ENCODE data around the gene PDE4D.

PDE4D gene

DNA sequence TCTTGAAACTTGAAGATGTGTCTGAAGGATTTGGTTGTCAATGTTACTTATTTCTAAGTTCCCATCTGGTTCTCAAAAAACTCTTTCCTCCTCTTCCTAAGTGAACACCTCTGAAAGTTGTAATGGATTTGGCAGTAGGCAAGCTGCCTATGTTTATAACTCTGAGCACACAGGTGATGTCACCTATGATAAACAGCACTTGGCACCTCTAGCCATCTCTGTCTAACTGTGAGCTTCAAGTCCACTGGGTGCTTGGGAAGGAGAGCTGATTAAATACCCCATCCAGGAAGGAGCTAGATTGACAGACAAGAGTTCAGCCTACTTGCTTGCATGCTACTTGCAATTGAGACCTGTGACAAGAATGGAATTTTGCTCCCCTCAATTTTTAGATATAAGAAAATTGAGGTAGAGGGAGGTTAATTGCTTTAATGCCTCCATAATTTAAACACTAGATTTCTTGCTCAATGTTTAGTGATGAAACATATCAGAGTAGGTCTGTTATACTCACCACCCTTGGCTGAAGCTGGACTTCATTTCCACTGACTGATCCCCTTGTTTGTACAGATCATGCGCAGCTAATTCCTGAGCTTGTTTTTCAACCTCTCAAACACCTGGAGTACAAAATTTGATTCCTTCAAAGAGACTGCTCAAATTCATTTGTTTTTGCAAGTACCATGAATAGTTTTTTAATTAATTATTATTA, 49.9 kb downstream of the PDE4D start:
- TF ChIP-seq, protein P1, sequence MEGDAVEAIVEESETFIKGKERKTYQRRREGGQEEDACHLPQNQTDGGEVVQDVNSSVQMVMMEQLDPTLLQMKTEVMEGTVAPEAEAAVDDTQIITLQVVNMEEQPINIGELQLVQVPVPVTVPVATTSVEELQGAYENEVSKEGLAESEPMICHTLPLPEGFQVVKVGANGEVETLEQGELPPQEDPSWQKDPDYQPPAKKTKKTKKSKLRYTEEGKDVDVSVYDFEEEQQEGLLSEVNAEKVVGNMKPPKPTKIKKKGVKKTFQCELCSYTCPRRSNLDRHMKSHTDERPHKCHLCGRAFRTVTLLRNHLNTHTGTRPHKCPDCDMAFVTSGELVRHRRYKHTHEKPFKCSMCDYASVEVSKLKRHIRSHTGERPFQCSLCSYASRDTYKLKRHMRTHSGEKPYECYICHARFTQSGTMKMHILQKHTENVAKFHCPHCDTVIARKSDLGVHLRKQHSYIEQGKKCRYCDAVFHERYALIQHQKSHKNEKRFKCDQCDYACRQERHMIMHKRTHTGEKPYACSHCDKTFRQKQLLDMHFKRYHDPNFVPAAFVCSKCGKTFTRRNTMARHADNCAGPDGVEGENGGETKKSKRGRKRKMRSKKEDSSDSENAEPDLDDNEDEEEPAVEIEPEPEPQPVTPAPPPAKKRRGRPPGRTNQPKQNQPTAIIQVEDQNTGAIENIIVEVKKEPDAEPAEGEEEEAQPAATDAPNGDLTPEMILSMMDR (conservative IDR thresholded peaks at IDR 0.05; ENCODE audit: control insufficient read depth, insufficient read depth, low read depth, low read length), result no peak
- peak; percentile 16 for DNase-seq (ENCODE audit: low read depth)
- H3K4me3 ChIP-seq (ENCODE audit: control insufficient read depth, low read depth, low read length), result no peak overlapping the region

GRCh38 chr5:59842999-59843398, 50.5 kb downstream of the PDE4D start:
- DNase-seq (ENCODE audit: low read depth), result peak; percentile 49
- no peak overlapping the region for H3K4me3 ChIP-seq (ENCODE audit: control insufficient read depth, low read depth, low read length)
- TF ChIP-seq, protein P1 (conservative IDR thresholded peaks at IDR 0.05; ENCODE audit: control insufficient read depth, insufficient read depth, low read depth, low read length), result no peak

- no peak overlapping the region for H3K4me3 ChIP-seq (ENCODE audit: control insufficient read depth, low read depth, low read length)
- TF ChIP-seq, protein P1 (conservative IDR thresholded peaks at IDR 0.05; ENCODE audit: control insufficient read depth, insufficient read depth, low read depth, low read length), result no peak
- peak; percentile 36 for DNase-seq (ENCODE audit: low read depth)
These were observed 53.3 kb downstream of the PDE4D start for GRCh38 chr5:59840200-59840601.

- no peak overlapping the region for H3K4me3 ChIP-seq (ENCODE audit: control insufficient read depth, low read depth, low read length)
- no peak for DNase-seq (ENCODE audit: low read depth)
- TF ChIP-seq, protein P1 (conservative IDR thresholded peaks at IDR 0.05; ENCODE audit: control insufficient read depth, insufficient read depth, low read depth, low read length), result no peak
These were observed 54.5 kb downstream of the PDE4D start for GRCh38 chr5:59838989-59839388.

GRCh38 chr5:59838067-59838466, 55.5 kb downstream of the PDE4D start:
- no peak for DNase-seq (ENCODE audit: low read depth)
- H3K4me3 ChIP-seq (ENCODE audit: control insufficient read depth, low read depth, low read length), result no peak overlapping the region
- TF ChIP-seq, protein P1 (conservative IDR thresholded peaks at IDR 0.05; ENCODE audit: control insufficient read depth, insufficient read depth, low read depth, low read length), result no peak

DNA sequence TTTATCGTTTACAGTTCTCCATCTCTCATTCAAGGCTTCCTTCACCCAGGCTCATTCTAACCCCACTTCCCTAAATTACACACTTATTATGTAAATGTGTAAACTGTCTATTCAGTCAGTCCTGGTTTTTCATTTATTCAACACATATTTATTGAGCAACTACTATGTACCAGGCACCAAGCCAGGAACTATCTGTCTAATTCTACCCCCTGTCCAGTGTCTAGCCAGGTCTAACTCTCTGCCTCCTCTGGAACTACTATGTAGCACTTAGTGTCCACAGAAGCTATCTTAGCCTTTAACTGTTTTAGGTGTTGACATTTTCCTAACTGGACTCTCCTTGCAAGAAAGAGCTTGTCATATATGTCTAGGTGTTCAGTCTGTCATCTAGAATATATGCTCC, 56.5 kb downstream of the PDE4D start:
- TF ChIP-seq, protein P1 (conservative IDR thresholded peaks at IDR 0.05; ENCODE audit: control insufficient read depth, insufficient read depth, low read depth, low read length), result no peak
- no peak for DNase-seq (ENCODE audit: low read depth)
- H3K4me3 ChIP-seq (ENCODE audit: control insufficient read depth, low read depth, low read length), result no peak overlapping the region
